HepG2 (cell line): Measurements from ENCODE around the gene C3orf18. TPM values are rescaled to one million over a fixed set of nuclear protein-coding genes. Genes with fewer than 3 reads are reported as not detected.

ENCODE experiments used
- ARHGAP35 ChIP-seq: sonication (generic); formaldehyde crosslinking; IDR thresholded peaks from 2 replicates; pipeline ENCODE4 v1.9.0; 2022; ENCODE audit warnings: mild to moderate bottlenecking, inconsistent platforms, moderate library complexity, missing genetic modification reagents, borderline replicate concordance
- ARID2 ChIP-seq: sonication (generic); formaldehyde crosslinking; IDR thresholded peaks from 2 replicates; pipeline ENCODE4 v1.8.1; 2022; ENCODE audit warnings: mild to moderate bottlenecking, missing genetic modification reagents, borderline replicate concordance
- ATF1 ChIP-seq: IDR thresholded peaks from 2 replicates; pipeline ENCODE4 v1.6.1; 2016; ENCODE audit warnings: mild to moderate bottlenecking, control low read depth
- HNRNPH1 ChIP-seq: fragments of 200-400 bp; formaldehyde crosslinking; optimal IDR thresholded peaks from 2 replicates; pipeline ENCODE3; 2017; ENCODE audit warnings: mild to moderate bottlenecking, low read depth, low read length
- HOXA7 ChIP-seq: sonication (generic); formaldehyde crosslinking; IDR thresholded peaks from 2 replicates; pipeline ENCODE4 v1.8.1; 2022; ENCODE audit warnings: mild to moderate bottlenecking, missing genetic modification reagents, moderate library complexity
- MED1 ChIP-seq: sonication (generic); formaldehyde crosslinking; IDR thresholded peaks from 2 replicates; pipeline ENCODE4 v1.4.0; 2020; ENCODE audit warnings: missing genetic modification reagents
- MIXL1 ChIP-seq: IDR thresholded peaks from 2 replicates; pipeline ENCODE4 v1.6.1; 2016
- NAIF1 ChIP-seq: sonication (generic); formaldehyde crosslinking; IDR thresholded peaks from 2 replicates; pipeline ENCODE4 v1.5.0; 2020; ENCODE audit warnings: mild to moderate bottlenecking, missing genetic modification reagents, borderline replicate concordance
- NFE2L2 ChIP-seq: fragments of 150-350 bp; IDR thresholded peaks from 2 replicates; pipeline ENCODE4 v1.6.1; 2014; ENCODE audit warnings: low read length
- RELA ChIP-seq: sonication (generic); formaldehyde crosslinking; IDR thresholded peaks from 2 replicates; pipeline ENCODE4 v1.4.0; 2020; ENCODE audit warnings: missing genetic modification reagents
- SIX1 ChIP-seq: sonication (generic); formaldehyde crosslinking; IDR thresholded peaks from 2 replicates; pipeline ENCODE4 v1.4.0; 2020; ENCODE audit warnings: missing genetic modification reagents, borderline replicate concordance
- ZFAT ChIP-seq: sonication (generic); formaldehyde crosslinking; conservative IDR thresholded peaks from 2 replicates; pipeline ENCODE4 v1.8.1; 2023; ENCODE audit warnings: missing genetic modification reagents, inconsistent platforms
- ZNF260 ChIP-seq: sonication (generic); formaldehyde crosslinking; IDR thresholded peaks from 2 replicates; pipeline ENCODE4 v1.4.0; 2020; ENCODE audit warnings: missing genetic modification reagents, low read depth, mild to moderate bottlenecking, borderline replicate concordance
- ZNF333 ChIP-seq: sonication (generic); formaldehyde crosslinking; IDR thresholded peaks from 2 replicates; pipeline ENCODE4 v1.4.0; 2020; ENCODE audit warnings: mild to moderate bottlenecking, missing genetic modification reagents, borderline replicate concordance
- ZNF335 ChIP-seq: sonication (generic); formaldehyde crosslinking; IDR thresholded peaks from 2 replicates; pipeline ENCODE4 v1.4.0; 2020; ENCODE audit warnings: missing genetic modification reagents
- ZNF460 ChIP-seq: sonication (generic); formaldehyde crosslinking; IDR thresholded peaks from 2 replicates; pipeline ENCODE4 v1.5.1; 2020; ENCODE audit warnings: missing genetic modification reagents, mild to moderate bottlenecking, borderline replicate concordance
- ZNF547 ChIP-seq: sonication (generic); formaldehyde crosslinking; IDR thresholded peaks from 2 replicates; pipeline ENCODE4 v1.5.1; 2020; ENCODE audit warnings: mild to moderate bottlenecking, missing genetic modification reagents
- ZNF766 ChIP-seq: sonication (generic); formaldehyde crosslinking; IDR thresholded peaks from 2 replicates; pipeline ENCODE4 v1.5.0; 2020; ENCODE audit warnings: missing genetic modification reagents, borderline replicate concordance
- ZSCAN20 ChIP-seq: sonication (generic); formaldehyde crosslinking; IDR thresholded peaks from 2 replicates; pipeline ENCODE4 v1.4.0; 2020; ENCODE audit warnings: missing genetic modification reagents, mild to moderate bottlenecking, borderline replicate concordance
- polyA plus RNA-seq, 8 experiments: library from polyadenylated mRNA; depleted of rRNA in 3 of 8; stranded (reverse) in 7 of 8; unstranded in 1 of 8; fragments of >200 nt; fragmentation: Illumina TruSeq in 4 of 8; extraction: Trizol in 4 of 8; gene quantifications; 2 replicates each; pipeline versions ENCODE4 v1.2.1 to v1.2.3, GENCODE V29; 2011 to 2016; ENCODE audit warnings: low read depth in 4 of 8, missing spikeins in 1 of 8, mixed read lengths in 1 of 8; ENCODE audit not compliant: insufficient read depth in 1 of 8
- total RNA-seq, 5 experiments: library from RNA; depleted of rRNA; stranded (reverse); fragments of >200 nt; fragmentation: Illumina TruSeq; extraction: Trizol; gene quantifications; 2 replicates each; pipeline ENCODE4 v1.2.3, GENCODE V29; 2016; ENCODE audit warnings: low read depth in 1 of 5
- TF ChIP-seq, protein P1 (sequence below): sonication (generic); formaldehyde crosslinking; IDR thresholded peaks from 2 replicates; pipeline ENCODE4 v1.4.0; 2020; ENCODE audit warnings: missing genetic modification reagents
- TF ChIP-seq, protein P2 (sequence below): sonication (generic); formaldehyde crosslinking; IDR thresholded peaks from 2 replicates; pipeline ENCODE4 v1.9.0; 2022; ENCODE audit warnings: low read depth, missing genetic modification reagents
- TF ChIP-seq, protein P3 (sequence below): sonication (generic); formaldehyde crosslinking; IDR thresholded peaks from 2 replicates; pipeline ENCODE4 v1.4.0; 2020; ENCODE audit warnings: missing genetic modification reagents

C3orf18 gene
- total and polyA plus RNA-seq, 2 of the 13 experiments (the other 11 are each of a cell fraction or from before 2014, with no cell fraction given) = 1.6 to 4.8 TPM

DNA sequence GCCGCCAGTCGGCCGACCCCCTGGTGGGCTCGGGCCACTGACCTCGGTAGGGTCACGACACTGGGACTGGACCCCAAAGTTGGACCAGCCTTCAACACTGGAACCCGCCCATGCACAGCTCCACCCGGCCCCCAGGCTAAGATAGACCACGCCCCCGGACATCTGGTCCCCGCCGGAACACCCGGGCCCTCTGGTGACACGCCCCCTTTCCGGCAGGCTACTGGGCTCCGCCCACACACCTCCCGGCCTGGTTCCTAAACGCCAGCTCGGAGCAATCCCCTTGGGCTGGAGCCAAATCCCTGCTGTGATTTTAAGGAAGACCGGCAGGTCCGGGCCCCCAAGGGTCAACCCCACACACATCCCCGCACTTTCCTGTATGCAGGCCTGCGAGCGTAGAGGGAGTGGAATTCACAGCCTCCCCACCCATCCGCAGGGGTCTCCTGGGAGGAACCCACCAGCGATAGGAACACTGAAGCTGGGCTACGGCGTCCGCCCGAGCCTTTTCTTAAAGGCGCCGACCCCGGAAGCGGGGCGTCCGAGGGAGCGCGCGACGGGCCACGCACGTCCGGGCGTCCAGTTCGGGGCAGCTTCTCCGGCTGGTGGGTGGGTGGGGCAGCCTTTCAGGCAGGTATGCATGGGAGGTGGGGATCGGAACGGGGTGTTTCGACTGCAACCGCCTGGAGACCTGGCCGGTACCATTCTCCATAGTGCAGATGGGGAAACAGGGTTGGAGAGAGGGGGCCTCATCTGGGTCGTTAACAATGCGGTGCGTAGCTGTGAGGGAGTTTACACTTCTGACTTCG is 1.6 kb upstream of the C3orf18 start, which contains the start of gene HEMK1 (continued):
- TF ChIP-seq ZNF333 (CRISPR knock-in tag) = 0 out of 2 replicates have a peak, but pooled peaks have one; percentile 46
- TF ChIP-seq, protein P1, sequence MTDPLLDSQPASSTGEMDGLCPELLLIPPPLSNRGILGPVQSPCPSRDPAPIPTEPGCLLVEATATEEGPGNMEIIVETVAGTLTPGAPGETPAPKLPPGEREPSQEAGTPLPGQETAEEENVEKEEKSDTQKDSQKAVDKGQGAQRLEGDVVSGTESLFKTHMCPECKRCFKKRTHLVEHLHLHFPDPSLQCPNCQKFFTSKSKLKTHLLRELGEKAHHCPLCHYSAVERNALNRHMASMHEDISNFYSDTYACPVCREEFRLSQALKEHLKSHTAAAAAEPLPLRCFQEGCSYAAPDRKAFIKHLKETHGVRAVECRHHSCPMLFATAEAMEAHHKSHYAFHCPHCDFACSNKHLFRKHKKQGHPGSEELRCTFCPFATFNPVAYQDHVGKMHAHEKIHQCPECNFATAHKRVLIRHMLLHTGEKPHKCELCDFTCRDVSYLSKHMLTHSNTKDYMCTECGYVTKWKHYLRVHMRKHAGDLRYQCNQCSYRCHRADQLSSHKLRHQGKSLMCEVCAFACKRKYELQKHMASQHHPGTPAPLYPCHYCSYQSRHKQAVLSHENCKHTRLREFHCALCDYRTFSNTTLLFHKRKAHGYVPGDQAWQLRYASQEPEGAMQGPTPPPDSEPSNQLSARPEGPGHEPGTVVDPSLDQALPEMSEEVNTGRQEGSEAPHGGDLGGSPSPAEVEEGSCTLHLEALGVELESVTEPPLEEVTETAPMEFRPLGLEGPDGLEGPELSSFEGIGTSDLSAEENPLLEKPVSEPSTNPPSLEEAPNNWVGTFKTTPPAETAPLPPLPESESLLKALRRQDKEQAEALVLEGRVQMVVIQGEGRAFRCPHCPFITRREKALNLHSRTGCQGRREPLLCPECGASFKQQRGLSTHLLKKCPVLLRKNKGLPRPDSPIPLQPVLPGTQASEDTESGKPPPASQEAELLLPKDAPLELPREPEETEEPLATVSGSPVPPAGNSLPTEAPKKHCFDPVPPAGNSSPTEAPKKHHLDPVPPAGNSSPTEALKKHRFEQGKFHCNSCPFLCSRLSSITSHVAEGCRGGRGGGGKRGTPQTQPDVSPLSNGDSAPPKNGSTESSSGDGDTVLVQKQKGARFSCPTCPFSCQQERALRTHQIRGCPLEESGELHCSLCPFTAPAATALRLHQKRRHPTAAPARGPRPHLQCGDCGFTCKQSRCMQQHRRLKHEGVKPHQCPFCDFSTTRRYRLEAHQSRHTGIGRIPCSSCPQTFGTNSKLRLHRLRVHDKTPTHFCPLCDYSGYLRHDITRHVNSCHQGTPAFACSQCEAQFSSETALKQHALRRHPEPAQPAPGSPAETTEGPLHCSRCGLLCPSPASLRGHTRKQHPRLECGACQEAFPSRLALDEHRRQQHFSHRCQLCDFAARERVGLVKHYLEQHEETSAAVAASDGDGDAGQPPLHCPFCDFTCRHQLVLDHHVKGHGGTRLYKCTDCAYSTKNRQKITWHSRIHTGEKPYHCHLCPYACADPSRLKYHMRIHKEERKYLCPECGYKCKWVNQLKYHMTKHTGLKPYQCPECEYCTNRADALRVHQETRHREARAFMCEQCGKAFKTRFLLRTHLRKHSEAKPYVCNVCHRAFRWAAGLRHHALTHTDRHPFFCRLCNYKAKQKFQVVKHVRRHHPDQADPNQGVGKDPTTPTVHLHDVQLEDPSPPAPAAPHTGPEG (CRISPR knock-in tag) = 0 out of 2 replicates have a peak, but pooled peaks have one; percentile 5
- peak; percentile 65; the same call in 1 of the 2 replicates for TF ChIP-seq MED1 (CRISPR knock-in tag)
- TF ChIP-seq HNRNPH1 = no peak
- no peak for TF ChIP-seq SIX1 (CRISPR knock-in tag)
- no peak for TF ChIP-seq NFE2L2
- TF ChIP-seq HOXA7 (CRISPR knock-in tag) = no peak
- TF ChIP-seq, protein P2, sequence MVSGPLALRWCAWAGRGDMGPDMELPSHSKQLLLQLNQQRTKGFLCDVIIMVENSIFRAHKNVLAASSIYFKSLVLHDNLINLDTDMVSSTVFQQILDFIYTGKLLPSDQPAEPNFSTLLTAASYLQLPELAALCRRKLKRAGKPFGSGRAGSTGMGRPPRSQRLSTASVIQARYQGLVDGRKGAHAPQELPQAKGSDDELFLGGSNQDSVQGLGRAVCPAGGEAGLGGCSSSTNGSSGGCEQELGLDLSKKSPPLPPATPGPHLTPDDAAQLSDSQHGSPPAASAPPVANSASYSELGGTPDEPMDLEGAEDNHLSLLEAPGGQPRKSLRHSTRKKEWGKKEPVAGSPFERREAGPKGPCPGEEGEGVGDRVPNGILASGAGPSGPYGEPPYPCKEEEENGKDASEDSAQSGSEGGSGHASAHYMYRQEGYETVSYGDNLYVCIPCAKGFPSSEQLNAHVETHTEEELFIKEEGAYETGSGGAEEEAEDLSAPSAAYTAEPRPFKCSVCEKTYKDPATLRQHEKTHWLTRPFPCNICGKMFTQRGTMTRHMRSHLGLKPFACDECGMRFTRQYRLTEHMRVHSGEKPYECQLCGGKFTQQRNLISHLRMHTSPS (CRISPR knock-in tag) = no peak
- no peak for TF ChIP-seq ARID2 (CRISPR knock-in tag)
- TF ChIP-seq ZNF547 = peak; percentile 46; the same call in 1 of the 2 replicates
- TF ChIP-seq ARHGAP35 (CRISPR knock-in tag) = peak; percentile 77; the same call in 1 of the 2 replicates
- TF ChIP-seq, protein P3, sequence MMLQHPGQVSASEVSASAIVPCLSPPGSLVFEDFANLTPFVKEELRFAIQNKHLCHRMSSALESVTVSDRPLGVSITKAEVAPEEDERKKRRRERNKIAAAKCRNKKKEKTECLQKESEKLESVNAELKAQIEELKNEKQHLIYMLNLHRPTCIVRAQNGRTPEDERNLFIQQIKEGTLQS (CRISPR knock-in tag) = 0 out of 2 replicates have a peak, but pooled peaks have one; percentile 47
- no peak; the same call in 1 of the 2 replicates for TF ChIP-seq ZNF460
- no peak for TF ChIP-seq ZSCAN20
- no peak; the same call in 1 of the 2 replicates for TF ChIP-seq ZNF335 (CRISPR knock-in tag)
- peak; percentile 93 for TF ChIP-seq ATF1 (CRISPR knock-in tag)
- TF ChIP-seq NAIF1 (CRISPR knock-in tag) = no peak
- no peak for TF ChIP-seq RELA (CRISPR knock-in tag)
- TF ChIP-seq ZNF766 (CRISPR knock-in tag) = no peak
- TF ChIP-seq ZFAT = no peak
- TF ChIP-seq ZNF260 (CRISPR knock-in tag) = no peak
- no peak for TF ChIP-seq MIXL1 (CRISPR knock-in tag)
